Retinal pigment epithelial cell (primary cell): ENCODE results near the gene TYW3.

Experiments used
- DNase-seq: peaks from one replicate; pipeline ENCODE4 v3.0.0-alpha.2; 2010; ENCODE audit warnings: low read depth
- H3K4me3 ChIP-seq: 2 replicates; pipeline ENCODE4 v1.5.1; 2011; ENCODE audit warnings: mild to moderate bottlenecking, low read length, control low read depth, moderate library complexity
- CTCF ChIP-seq: conservative IDR thresholded peaks from 2 replicates; pipeline ENCODE4 v1.5.1; 2011; ENCODE audit warnings: low read depth, low read length, control low read depth, inconsistent platforms

The TYW3 gene

GRCh38 chr1:74714429-74715235, 18.3 kb upstream of the TYW3 start:
- TF ChIP-seq CTCF = no peak
- H3K4me3 ChIP-seq = no peak overlapping the region
- DNase-seq = no peak

- no peak for DNase-seq
- no peak for TF ChIP-seq CTCF
- no peak overlapping the region for H3K4me3 ChIP-seq
Measured at GRCh38 chr1:74715236-74715502, 17.8 kb upstream of the TYW3 start.

GRCh38 chr1:74715806-74716205, 17.1 kb upstream of the TYW3 start:
- no peak for DNase-seq
- H3K4me3 ChIP-seq = no peak overlapping the region
- no peak for TF ChIP-seq CTCF

- TF ChIP-seq CTCF = no peak
- no peak for DNase-seq
- H3K4me3 ChIP-seq = no peak overlapping the region
Measured at GRCh38 chr1:74716822-74717221, 16.1 kb upstream of the TYW3 start.

- DNase-seq = no peak
- no peak for TF ChIP-seq CTCF
- no peak overlapping the region for H3K4me3 ChIP-seq
Measured at GRCh38 chr1:74717626-74718025, 15.3 kb upstream of the TYW3 start.

- TF ChIP-seq CTCF = no peak
Measured at GRCh38 chr1:74726063-74726462, 6.9 kb upstream of the TYW3 start.

GRCh38 chr1:74728736-74729135, 4.2 kb upstream of the TYW3 start:
- no peak overlapping the region for H3K4me3 ChIP-seq
- TF ChIP-seq CTCF = no peak
- no peak for DNase-seq

More at GRCh38 chr1:74726063-74726462, 6.9 kb upstream of the TYW3 start:
- H3K4me3 ChIP-seq = no peak overlapping the region
- no peak for DNase-seq
